Neural progenitor cell (in vitro differentiated cells): ENCODE data around the gene FGFBP3. TPM values are rescaled to one million over a fixed set of nuclear protein-coding genes. Genes with fewer than 3 reads are reported as not detected.

Experiments
- DNase-seq: peaks from one replicate; pipeline ENCODE4 v3.0.0-alpha.2; 2016; ENCODE audit warnings: low spot score
- H2AFZ ChIP-seq: fragments of 200-600 bp; sonication (generic); replicated peaks from 2 replicates; pipeline ENCODE4 v1.6.1; 2016; ENCODE audit warnings: antibody characterized with exemption
- H3F3A ChIP-seq: fragments of 200-600 bp; sonication (generic); 2 replicates; pipeline ENCODE4 v1.6.1; 2016; ENCODE audit warnings: antibody characterized with exemption, low read depth
- H3K27ac ChIP-seq: fragments of 200-600 bp; sonication (generic); 2 replicates; pipeline ENCODE4 v1.5.1; 2016; ENCODE audit warnings: mild to moderate bottlenecking
- H3K27me3 ChIP-seq: fragments of 200-600 bp; sonication (generic); 2 replicates; pipeline ENCODE4 v1.6.1; 2016; ENCODE audit warnings: mild to moderate bottlenecking, moderate library complexity
- H3K36me3 ChIP-seq: fragments of 200-600 bp; sonication (generic); 2 replicates; pipeline ENCODE4 v1.5.1; 2016
- H3K4me1 ChIP-seq: fragments of 200-600 bp; sonication (generic); 2 replicates; pipeline ENCODE4 v1.6.1; 2016; ENCODE audit warnings: mixed run types
- H3K4me2 ChIP-seq: fragments of 200-600 bp; sonication (generic); 2 replicates; pipeline ENCODE4 v1.6.1; 2016
- H3K4me3 ChIP-seq: fragments of 200-600 bp; sonication (generic); 2 replicates; pipeline ENCODE4 v1.5.1; 2016
- H3K79me2 ChIP-seq: fragments of 200-600 bp; sonication (generic); 2 replicates; pipeline ENCODE4 v1.6.1; 2016; ENCODE audit warnings: low read depth
- H3K9ac ChIP-seq: fragments of 200-600 bp; sonication (generic); 2 replicates; pipeline ENCODE4 v1.6.1; 2016
- H3K9me3 ChIP-seq: fragments of 200-600 bp; sonication (generic); 2 replicates; pipeline ENCODE4 v1.5.1; 2016; ENCODE audit warnings: low read depth
- H4K20me1 ChIP-seq: fragments of 200-600 bp; sonication (generic); 2 replicates; pipeline ENCODE4 v1.6.1; 2016; ENCODE audit warnings: low read depth
- H3K27ac Mint-ChIP-seq: 3 replicates; pipeline ENCODE4 v1.8.0; 2021; ENCODE audit warnings: mixed read lengths
- H3K27me3 Mint-ChIP-seq: 2 replicates; pipeline ENCODE4 v1.8.0; 2022; ENCODE audit warnings: low read depth, mild to moderate bottlenecking, inconsistent platforms, moderate library complexity, mixed read lengths; ENCODE audit not compliant: insufficient read depth
- H3K36me3 Mint-ChIP-seq: 3 replicates; pipeline ENCODE4 v1.8.0; 2021; ENCODE audit warnings: mixed read lengths
- H3K4me1 Mint-ChIP-seq: 3 replicates; pipeline ENCODE4 v1.8.0; 2021; ENCODE audit warnings: mixed read lengths
- H3K4me3 Mint-ChIP-seq: 3 replicates; pipeline ENCODE4 v1.8.0; 2021; ENCODE audit warnings: mild to moderate bottlenecking, moderate library complexity, mixed read lengths
- H3K9me3 Mint-ChIP-seq: 3 replicates; pipeline ENCODE4 v1.8.0; 2020; ENCODE audit warnings: mixed read lengths
- CTCF ChIP-seq: fragments of 200-600 bp; sonication (generic); IDR thresholded peaks from 2 replicates; pipeline ENCODE4 v1.5.1; 2017; ENCODE audit warnings: antibody characterized with exemption, mild to moderate bottlenecking
- EZH2 ChIP-seq: fragments of 200-600 bp; sonication (generic); IDR thresholded peaks from 2 replicates; pipeline ENCODE4 v1.6.1; 2017; ENCODE audit warnings: antibody characterized with exemption, mild to moderate bottlenecking, moderate library complexity
- EZH2phosphoT487 ChIP-seq: fragments of 200-600 bp; sonication (generic); IDR thresholded peaks from 2 replicates; pipeline ENCODE4 v1.6.1; 2017; ENCODE audit warnings: antibody characterized with exemption
- total RNA-seq: library from RNA; depleted of rRNA; stranded (reverse); fragments of >200 nt; gene quantifications from 2 replicates; pipeline ENCODE4 v1.2.3, GENCODE V29; 2015; ENCODE audit warnings: low replicate concordance

FGFBP3 gene
- total RNA-seq, 1 donor from 2014 or later, result 14.0 TPM

- peak overlapping the region; percentile 92 for H2AFZ ChIP-seq
- peak overlapping the region; percentile 97 for H3K4me2 ChIP-seq
- H3K9ac ChIP-seq, result peak overlapping the region; percentile 90
- H3K9me3 ChIP-seq, result no peaks in the 10 kb centered on the region
- peak overlapping the region; percentile 90 for H3K27ac ChIP-seq
- H3K27me3 Mint-ChIP-seq, result peaks cover 3% of the 10 kb centered on the region
- TF ChIP-seq CTCF (no peak), EZH2 (no peak), EZH2phosphoT487 (no peak)
- H3F3A ChIP-seq, result peaks cover 21% of the 10 kb centered on the region
- no peaks in the 10 kb centered on the region for H3K36me3 ChIP-seq
- peaks cover 31% of the 10 kb centered on the region for H3K4me1 Mint-ChIP-seq
- no peaks in the 10 kb centered on the region for H3K27me3 ChIP-seq
- H3K4me3 Mint-ChIP-seq, result peak overlapping the region; percentile 96
- H4K20me1 ChIP-seq, result peaks cover 45% of the 10 kb centered on the region
- H3K4me1 ChIP-seq, result peaks cover 13% of the 10 kb centered on the region
- H3K4me3 ChIP-seq, result peak overlapping the region; percentile 82
- H3K9me3 Mint-ChIP-seq, result no peaks in the 10 kb centered on the region
- H3K27ac Mint-ChIP-seq, result peak overlapping the region; percentile 82
- no peak for DNase-seq
- H3K36me3 Mint-ChIP-seq, result peaks cover 12% of the 10 kb centered on the region
- H3K79me2 ChIP-seq, result peaks cover 59% of the 10 kb centered on the region
These were observed 15.1 kb upstream of the FGFBP3 start for GRCh38 chr10:91924212-91925021.

GRCh38 chr10:91923371-91924211 lies 14.3 kb upstream of the FGFBP3 start, which contains the start of gene BTAF1:
Gene BTAF1 (plus strand): TSS chr10:91923770. CDS start chr10:91924077, 307 bp downstream.
- H3K27me3 Mint-ChIP-seq, result peaks cover 3% of the 10 kb centered on the region
- peaks cover 51% of the 10 kb centered on the region for H3K79me2 ChIP-seq
- peak; percentile 97 for DNase-seq

GRCh38 chr10:91919651-91920050 lies 10.4 kb upstream of the FGFBP3 start:
- Histone ChIP-seq H3F3A (peaks cover 21% of the 10 kb centered on the region), H3K4me3 (no peak overlapping the region), H3K36me3 (no peaks in the 10 kb centered on the region), H3K9ac (no peak overlapping the region), H3K9me3 (no peaks in the 10 kb centered on the region), H4K20me1 (peaks cover 1% of the 10 kb centered on the region), H3K4me2 (no peak overlapping the region), H3K27ac (no peak overlapping the region), H3K27me3 (no peaks in the 10 kb centered on the region), H3K79me2 (peaks cover 11% of the 10 kb centered on the region), H3K4me1 (peaks cover 7% of the 10 kb centered on the region), H2AFZ (no peak overlapping the region)
- DNase-seq, result no peak
- Mint-ChIP-seq H3K4me3 (no peak overlapping the region), H3K4me1 (peaks cover 11% of the 10 kb centered on the region), H3K9me3 (peaks cover 2% of the 10 kb centered on the region), H3K27ac (no peak overlapping the region), H3K27me3 (peaks cover 5% of the 10 kb centered on the region), H3K36me3 (no peaks in the 10 kb centered on the region)
- TF ChIP-seq CTCF, result no peak
- no peak for TF ChIP-seq EZH2phosphoT487
- no peak for TF ChIP-seq EZH2

More at GRCh38 chr10:91923371-91924211, 14.3 kb upstream of the FGFBP3 start, which contains the start of gene BTAF1:
- H3K9ac ChIP-seq, result peak within 1 kb of the TSS; percentile 90
- H3K27ac Mint-ChIP-seq, result peak within 1 kb of the TSS; percentile 99
- H3K4me3 ChIP-seq, result peak within 1 kb of the TSS; percentile 82
- H2AFZ ChIP-seq, result peak within 1 kb of the TSS; percentile 92
- no peaks in the 10 kb centered on the region for H3K9me3 Mint-ChIP-seq
- H3K4me3 Mint-ChIP-seq, result peak within 1 kb of the TSS; percentile 96
- no peak for TF ChIP-seq CTCF
- peak; percentile 27 for TF ChIP-seq EZH2
- TF ChIP-seq EZH2phosphoT487, result no peak
- H4K20me1 ChIP-seq, result peaks cover 37% of the 10 kb centered on the region
- H3K36me3 Mint-ChIP-seq, result peaks cover 12% of the 10 kb centered on the region
- peaks cover 13% of the 10 kb centered on the region for H3K4me1 ChIP-seq
- peak within 1 kb of the TSS; percentile 90 for H3K27ac ChIP-seq
- H3F3A ChIP-seq, result peaks cover 21% of the 10 kb centered on the region
- H3K36me3 ChIP-seq, result no peaks in the 10 kb centered on the region
- peak within 1 kb of the TSS; percentile 97 for H3K4me2 ChIP-seq
- no peaks in the 10 kb centered on the region for H3K9me3 ChIP-seq
- H3K27me3 ChIP-seq, result no peaks in the 10 kb centered on the region
- peaks cover 27% of the 10 kb centered on the region for H3K4me1 Mint-ChIP-seq
